Fibroblast of skin of left quadriceps (primary cell): ENCODE results near the gene LEUTX.
"Not testable (repeated sequence)": the region's sequence is repeated elsewhere in the genome, so short reads cannot be mapped to it uniquely, and the experiment has no call there.

Experiments used
- DNase-seq, 2 experiments: peaks; one replicate each; pipeline ENCODE4 v3.0.0-alpha.2; 2013; ENCODE audit warnings: low read depth in 2 of 2

The LEUTX gene

DNA sequence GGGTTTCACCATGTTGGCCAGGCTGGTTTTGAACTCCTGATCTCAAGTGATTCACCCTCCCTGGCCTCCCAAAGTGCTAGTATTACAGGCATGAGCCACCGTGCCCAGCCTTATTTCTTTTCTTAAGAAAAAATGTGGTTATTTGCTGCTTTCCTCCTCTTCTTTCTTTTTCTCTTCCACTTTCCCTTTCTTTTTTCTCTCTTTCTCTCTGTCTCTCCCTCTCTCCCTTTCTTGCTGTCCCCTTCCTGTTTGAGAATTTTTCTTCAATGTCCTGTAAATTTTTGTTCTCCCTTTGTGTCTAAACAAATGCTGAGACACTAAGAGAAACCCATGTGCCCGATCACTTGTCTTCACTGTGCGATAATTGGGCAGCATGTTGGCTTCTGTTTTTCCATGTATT, 2.2 kb downstream of the LEUTX start:
- DNase-seq: no peak

DNA sequence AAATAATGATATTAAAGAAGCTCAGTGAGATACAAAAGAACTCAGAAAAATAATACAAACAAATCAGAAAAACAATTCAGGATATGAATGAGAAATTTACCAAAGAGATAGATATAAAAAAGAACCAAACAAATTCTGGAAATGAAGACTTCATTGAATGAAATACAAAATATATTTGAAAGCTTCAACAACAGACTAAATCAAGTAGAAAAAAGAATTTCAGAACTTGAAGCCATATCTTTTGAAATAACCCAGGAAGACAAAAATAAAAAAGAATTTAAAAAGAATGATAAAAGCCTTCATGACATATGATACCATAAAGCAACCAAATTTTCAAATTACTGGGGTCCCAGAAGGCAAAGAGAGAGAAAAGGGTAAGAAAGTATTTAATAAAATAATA, 9.6 kb downstream of the LEUTX start:
- no peak for DNase-seq

DNA sequence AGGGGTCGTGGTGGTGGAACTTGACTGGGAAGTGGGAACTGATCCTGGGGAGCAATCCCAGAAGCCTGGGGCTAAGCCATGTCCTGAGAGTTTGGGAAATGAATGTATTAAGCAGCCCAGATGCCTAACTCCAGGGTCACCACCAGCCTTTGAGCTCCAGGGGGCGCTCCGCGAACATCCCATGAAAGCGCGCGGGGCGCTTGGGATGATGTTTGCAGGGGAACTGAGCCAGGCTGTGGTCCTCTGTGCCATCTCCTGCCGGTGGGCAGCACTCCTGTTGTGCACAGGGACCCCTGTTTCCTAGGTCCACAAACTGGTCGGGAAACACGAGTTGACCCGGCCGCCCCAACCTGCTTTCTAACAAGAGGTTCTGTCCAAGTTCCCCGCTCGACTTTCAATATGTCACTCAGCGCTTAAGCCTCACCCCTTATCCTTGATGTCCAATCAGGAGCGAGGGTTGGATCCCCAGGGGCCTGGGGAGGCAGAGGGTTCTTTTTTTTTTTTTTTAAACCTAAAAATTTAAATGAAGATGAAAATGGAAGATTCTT, 14.4 kb downstream of the LEUTX start:
- DNase-seq: peak; percentile 47 to 57

DNA sequence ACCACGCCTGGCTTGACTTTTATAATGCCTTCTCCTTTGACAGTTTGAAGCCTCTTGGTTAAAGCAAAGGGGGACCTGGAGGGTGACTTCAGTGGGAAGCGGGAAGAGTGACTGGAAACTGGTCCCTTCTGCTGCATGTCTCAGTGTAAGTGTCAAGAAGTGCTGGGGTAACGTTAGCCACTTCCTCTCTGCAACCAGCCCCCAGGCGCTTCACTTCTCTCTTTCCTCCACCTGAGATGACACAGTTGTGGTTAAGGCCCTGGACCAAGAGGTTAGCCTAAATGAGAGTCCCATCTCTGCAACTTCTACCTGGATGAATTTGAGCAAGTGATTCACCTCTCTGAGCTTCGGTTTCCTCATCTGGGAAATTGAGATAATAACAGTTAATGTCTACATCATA, 16.3 kb downstream of the LEUTX start:
- no peak for DNase-seq

DNA sequence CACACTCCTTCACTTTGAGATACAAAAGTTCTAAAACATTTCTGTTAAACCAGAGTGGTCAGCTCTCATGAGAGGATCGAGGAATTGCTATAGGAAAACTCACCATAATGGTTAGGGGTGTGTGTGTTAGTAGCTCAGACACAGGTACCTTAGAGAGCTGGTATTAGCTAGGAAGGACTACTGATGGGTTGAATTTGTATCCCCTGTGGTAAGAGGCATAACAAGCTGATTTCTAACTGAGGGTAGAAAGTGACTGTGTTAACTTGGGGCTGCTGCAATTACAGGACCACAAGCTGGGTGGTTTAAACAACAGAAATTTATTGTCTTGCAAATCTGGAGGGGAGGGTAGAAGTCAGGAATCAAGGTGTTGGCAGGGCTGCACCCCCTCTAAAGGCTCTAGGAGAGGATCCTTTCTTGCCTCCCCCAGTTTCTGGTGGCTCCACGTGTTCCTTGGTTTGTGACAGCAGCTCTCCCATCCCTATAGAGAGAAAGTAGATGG, 17.4 kb downstream of the LEUTX start:
- DNase-seq: no peak

DNA sequence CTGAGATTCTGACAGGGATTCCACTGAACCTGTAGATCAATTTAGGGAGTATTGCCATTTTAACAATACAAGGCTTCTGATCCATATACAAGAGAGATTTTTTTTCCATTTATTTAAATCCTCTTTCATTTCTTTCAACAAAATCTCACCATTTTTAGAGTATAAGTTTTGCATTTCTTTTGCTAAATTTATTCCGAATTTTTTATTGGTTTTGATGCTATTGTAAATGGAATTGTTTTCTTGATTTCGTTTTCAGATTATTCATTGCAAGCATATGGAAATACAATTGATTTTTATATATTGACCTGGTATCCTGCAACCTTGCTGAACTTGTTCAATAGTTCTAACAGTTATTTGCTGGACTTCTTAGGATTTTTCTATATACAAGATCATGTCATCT, 18.4 kb downstream of the LEUTX start:
- DNase-seq: no peak

DNA sequence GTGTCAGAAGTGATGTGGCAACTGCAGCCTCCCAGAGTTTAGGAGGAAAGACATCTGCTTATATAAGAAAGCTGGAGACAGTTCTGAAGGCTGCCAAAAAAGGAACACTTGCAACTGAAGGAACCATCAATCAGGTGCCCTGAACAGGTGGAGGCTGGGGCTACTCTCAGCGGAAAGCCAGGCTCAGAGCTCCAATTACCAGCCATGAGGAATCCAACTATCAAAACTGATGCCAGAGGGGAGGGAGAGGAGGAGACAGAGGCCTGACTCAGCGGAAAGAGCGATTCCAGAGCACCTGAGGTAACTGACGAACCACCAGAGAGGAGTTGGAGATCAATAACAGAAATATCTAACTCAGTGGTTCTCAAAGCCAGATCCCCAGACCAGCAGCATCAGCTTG, 24.3 kb downstream of the LEUTX start:
- DNase-seq: no peak

DNA sequence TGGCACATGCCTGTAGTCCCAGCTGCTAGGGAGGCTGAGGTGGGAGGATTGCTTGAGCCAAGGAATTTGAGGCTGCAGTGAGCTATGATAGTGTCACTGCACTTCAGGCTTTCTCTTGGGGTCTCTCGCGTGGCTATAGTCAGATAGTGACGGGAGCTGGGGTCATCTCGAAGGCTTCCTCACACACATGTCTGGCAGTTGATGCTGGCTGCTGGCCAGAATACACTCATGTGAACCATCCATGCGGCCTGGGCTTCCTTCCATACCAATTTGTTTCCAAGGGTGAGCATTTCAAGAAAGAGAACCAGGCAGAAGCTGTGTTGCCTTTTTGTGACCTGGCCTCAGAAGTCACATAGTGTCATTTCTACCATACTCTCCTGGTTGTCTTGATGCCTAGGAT, 26.4 kb downstream of the LEUTX start:
- no peak for DNase-seq

DNA sequence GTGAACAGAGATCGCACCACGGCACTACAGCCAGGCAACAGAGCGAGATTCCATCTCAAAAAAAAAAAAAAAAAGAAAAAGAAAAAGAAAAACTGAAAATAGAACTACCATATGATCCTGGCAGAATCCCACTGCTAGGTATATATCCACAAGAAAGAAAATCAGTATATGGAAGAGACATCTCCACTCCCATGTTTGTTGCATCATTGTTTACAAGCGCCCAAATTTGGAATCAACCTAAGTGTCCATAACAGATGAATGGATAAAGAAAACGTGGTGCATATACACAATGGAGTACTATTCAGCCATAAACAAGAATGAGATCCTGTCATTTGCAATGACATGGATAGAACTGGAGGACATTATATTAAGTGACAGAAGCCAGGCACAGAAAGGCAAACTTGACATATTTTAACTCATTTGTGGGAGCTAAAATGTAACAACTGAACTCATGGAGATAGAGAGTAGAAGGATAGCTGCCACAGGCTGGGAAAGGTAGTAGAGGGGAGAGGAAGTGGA, 29.3 kb downstream of the LEUTX start:
- DNase-seq: no peak

DNA sequence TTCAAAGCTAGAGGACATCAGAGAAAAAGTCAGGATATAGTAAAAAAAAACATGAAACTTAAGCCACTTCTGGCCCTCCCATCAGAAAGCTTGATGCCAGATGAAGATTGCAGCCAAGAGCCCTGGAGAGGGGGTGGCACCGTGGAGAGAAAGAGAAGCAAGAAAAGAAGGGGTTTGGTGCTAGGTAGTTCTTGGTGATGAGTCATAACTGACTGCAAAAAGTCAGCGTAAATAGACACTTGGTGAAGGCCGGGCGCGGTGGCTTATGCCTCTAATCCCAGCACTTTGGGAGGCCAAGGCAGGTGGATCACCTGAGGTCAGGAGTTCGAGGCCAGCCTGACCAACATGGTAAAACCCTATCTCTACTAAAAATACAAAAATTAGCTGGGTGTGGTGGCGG, 30.0 kb downstream of the LEUTX start:
- DNase-seq: not testable (repeated sequence)

DNA sequence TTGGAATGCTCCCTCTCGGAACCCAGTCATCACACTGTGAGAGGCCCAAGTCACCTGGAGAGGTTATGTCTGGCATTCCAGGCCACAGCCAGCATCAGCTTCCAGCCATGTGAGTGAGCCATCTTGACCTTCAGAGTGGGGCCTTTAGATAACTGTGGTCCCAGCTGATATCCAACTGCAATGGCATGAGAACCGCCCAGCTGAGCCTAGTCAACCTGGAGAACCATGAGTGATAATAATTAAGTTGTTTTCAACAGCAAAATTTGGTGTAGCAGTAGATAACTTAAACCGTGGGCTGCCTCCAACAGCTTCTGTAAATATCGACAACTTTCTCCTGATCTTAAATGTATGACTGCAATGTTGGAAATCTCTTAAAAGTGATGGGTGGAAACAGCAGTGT, 30.7 kb downstream of the LEUTX start:
- no peak for DNase-seq

DNA sequence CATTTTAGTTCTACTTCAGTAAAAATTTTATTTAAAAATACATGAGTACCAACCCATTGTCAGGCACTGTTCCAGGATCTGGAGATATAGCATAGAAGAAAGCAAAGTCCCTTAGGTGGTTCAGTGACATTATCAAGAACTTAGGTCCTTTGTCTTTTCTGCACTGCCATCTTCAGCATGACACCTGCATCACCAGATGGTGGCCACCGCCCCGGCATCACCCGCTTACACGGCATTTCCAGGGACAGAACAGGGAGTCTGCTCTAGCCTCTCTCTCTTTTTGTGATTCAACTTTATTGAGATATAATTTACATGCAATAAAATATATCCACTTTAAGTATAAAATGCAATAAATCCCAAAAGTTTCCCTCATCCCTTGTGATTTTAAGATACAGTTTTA, 31.8 kb downstream of the LEUTX start:
- DNase-seq: no peak

DNA sequence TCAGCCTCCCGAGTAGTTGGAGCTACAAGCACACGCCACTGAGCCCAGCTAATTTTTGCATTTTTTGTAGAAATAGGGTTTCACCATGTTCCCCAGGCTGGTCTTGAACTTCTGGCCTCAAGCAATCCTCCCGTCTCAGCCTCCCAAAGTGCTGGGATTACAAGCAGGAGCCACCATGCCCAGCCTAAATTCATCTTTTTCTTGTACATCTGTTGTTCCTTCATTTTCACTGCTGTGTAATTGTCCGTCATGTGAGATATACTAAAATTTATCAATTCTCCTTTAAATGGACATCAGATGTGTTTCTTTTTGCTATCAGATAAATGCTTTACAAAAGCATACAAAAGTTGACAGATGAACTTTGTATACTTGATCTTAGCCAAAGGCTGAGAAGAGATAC, 32.4 kb downstream of the LEUTX start:
- no peak for DNase-seq

DNA sequence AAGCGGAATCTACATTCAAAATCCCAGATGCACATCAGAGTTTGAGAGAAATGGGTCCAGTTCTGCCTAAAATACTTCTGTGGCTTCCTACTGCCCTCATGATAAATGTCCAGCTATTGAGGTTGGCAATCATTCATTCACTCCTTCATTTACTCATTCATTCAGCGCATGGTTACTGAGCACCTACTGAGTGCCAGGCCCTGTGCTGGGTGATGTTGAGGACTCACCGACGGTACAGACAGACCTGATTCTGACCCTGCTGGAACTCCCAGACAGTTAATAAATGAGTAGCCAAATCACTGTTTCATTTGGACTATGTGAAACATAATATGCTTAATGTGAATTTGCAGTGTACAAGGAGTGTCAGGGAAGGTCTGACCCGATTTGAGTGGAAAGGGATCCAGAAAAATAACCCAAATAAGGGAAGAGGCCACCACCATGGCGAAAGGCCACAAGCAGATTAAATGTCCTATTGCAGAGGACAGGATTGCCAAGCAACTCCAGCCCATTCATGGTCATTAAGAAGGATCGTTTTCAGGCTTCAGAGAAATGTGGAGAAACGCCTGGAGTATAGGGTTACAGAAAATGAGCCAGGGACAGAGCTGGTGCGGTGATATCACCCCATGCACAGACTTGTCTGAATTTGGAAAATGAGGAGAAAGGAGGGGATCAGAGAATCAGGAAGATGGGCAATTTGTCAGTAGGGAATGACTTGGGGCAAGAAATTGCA, 34.8 kb downstream of the LEUTX start:
- DNase-seq: no peak

DNA sequence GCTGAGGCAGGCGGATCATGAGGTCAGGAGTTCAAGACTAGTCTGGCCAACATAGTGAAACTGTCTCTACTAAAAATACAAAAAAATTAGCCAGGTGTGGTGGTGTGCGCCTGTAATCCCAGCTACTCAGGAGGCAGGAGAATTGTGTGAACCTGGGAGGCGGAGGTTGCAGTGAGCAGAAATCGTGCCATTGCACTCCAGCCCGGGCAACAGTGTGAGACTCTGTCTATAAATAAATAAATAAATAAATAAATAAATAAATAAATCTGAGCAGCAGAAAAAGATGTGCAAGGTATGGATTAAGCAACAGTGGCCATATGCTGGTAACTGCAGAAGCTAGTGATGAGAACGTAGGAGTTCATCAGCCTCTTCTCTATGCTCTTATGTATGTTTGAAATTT, 35.5 kb downstream of the LEUTX start:
- DNase-seq: not testable (repeated sequence)

DNA sequence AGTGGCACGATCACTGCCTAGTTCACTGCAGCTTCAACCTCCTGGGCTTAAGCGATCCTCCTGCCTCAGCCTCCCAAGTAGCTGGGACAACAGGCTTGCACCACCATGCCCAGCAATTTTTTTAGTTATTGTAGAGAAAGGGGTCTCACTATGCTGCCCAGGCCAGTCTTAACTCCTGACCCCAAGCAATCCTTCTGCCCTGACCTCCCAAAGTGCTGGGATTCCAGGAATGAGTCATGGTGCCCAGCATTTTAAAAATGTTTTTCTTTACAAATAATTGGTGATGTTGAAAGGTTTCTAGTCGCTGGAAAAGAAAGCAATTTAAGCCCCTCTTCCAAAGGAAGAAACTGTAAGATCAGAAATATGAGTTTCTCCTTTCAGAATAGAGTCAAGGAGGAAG, 35.9 kb downstream of the LEUTX start:
- no peak for DNase-seq

DNA sequence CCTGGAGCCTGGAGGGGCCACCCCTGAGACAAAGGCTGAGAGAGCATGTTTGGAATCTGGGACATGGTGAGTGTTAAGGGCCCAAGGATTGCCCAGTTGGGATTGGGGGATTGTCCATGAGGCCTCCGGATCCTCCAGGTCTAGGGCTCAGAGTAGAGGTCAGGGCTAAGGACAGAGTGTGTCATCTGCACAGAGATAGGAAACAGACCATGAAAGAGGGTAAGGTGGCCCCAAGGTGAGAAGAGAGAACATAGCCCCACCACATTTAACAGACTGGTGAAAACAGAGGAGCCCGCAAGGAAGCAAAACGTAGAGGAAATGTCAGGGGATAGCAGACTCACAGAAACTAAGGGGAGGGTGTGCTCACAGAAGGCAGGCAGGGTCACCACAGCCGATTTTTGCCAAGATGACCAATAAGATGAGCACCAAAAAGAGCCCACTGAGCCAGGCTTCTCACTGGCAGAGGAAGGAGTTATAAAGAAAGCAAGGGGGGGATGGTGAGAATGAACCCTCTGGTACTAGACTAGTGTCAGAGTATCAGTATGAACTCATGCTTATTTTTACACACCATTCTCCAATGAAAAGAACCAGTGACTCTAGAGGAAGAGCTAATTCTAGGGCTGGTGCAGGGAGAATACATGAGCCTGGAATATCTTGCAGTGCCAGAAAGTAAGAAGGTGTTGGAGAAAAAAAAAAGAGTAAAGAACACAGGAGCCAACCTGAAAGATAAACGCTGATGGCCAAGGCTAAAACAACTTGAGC, 37.8 kb downstream of the LEUTX start:
- DNase-seq: no peak

DNA sequence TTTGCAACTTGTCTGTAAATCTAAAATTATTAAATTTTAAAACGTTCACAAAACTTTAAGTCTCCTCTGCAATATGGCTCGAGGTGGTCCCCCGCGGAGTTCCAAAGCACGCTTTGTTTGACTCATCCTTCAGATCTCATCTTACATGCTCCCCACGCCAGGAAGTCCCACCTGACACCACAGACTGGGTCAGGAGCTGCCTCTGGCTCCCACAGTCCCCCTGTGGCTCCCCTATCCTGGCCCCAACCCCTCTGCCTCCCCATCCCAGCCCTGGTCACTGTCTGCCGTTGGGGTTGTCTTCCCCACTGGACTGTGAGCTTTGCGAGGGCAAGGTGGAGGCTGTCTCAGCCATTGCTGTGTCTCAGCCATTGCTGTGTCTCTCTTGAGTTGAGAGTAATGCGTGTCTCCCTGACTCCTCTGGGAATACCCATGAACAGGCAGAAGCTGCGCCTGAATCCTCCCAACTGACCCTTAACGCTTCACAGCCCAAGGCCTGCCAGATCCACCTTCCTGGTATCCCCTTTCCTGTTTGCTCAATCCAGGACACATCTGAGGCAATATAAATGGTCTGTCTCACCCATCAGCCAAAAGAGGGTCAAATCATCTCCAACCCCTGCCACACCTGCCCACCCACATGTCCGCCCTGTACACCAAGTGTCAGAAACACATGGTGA, 39.4 kb downstream of the LEUTX start:
- DNase-seq: no peak

DNA sequence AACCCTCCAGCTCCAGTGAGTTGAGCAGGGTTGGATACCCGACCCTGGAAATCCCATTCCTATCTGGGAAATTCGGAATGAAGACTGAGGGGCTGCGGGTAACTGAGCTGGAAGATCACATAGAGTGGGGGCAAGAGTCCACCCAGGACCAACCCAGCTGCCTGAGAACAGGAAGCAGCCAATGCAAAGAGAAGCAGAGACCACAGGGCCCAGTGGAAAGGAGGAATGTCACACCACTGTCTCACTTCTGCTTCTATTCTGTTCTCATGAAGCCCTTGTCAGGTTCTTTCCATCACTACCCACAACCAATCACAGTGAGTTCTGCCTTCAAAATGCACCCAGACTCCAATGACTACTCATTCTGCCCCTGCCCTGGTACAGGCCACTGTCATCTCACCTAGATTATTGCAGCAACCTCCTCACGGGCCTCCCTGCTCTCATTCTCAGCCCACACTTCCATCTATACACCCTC, 40.0 kb downstream of the LEUTX start:
- DNase-seq: no peak

DNA sequence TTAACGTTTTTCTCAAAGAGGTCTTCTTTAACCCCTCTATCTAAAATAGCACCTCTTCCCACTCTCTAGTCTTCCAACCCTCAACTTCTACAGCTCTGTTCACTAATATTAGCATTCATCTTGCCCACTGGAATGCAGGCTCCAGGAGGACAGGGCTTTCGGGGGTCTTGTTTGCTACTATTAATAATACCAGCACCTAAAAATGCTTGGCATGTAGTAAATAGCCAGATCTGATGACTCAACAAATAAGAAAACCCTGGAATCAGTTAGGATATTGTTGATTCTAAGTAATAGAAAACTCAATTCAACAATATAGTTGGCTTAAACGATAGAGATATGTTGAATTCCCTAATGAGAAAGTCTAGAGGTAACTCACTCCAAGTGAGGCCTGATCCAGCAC, 41.1 kb downstream of the LEUTX start:
- DNase-seq: no peak

DNA sequence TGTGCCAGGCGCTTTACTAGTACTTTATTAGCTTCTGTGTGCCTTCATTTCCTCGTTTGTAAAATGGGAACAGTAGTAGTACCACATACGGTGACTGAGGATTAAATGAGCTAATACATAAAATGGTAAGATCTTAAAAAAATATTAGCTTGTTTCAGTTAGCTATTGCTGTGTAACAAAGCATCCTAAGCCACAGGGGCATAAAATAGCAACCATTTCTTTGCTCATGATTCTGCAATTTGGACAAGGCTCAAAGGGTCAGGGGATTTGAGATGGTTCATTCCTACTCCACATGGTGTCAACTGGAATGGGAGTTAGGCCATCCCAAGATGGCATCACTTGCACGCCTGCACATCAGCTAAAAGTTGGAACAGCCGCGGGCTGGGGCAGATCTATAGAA, 42.0 kb downstream of the LEUTX start:
- DNase-seq: no peak

DNA sequence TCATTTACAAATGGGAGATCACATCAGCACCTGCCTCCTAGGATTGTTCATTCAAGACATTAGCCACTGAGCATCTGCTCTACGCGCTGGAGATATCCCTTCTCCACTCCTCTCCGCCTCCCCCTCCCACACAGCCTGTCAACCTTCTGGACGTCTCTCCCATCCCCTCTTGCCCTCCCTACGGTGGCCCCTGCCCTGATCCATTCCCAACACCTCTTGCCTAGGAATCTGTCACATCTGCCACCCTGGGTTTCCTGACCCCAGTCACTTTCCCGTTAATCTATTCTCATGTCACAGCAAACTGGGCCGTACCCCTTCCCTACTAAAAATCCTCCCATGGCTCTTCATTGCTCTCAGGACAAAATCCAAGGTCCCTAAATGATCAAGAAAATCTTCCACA, 45.0 kb downstream of the LEUTX start:
- no peak for DNase-seq
